SU-DHL-6 (cell line): Measurements from ENCODE around the gene OR10G3.

Experiments
- H2AFZ ChIP-seq: fragments of 200-600 bp; sonication (generic); 2 replicates; pipeline ENCODE4 v1.6.1; 2014; ENCODE audit warnings: low read depth, mild to moderate bottlenecking, moderate library complexity, mixed read lengths, antibody characterized with exemption, low read length; ENCODE audit not compliant: severe bottlenecking
- H3F3A ChIP-seq: fragments of 200-600 bp; shearing (Covaris generic); 2 replicates; pipeline ENCODE4 v1.6.0; 2016; ENCODE audit warnings: antibody characterized with exemption, mild to moderate bottlenecking; ENCODE audit not compliant: insufficient read depth
- H3K27ac ChIP-seq: fragments of 200-600 bp; sonication (generic); 2 replicates; pipeline ENCODE4 v1.5.1; 2016; ENCODE audit warnings: low read depth, mild to moderate bottlenecking, low read length, moderate library complexity, mixed read lengths
- H3K27me3 ChIP-seq: fragments of 200-600 bp; sonication (generic), shearing (Covaris generic); 2 replicates; pipeline ENCODE4 v1.6.0; 2014; ENCODE audit warnings: mild to moderate bottlenecking, low read length
- H3K36me3 ChIP-seq: fragments of 200-600 bp; sonication (generic); 2 replicates; pipeline ENCODE4 v1.6.1; 2014; ENCODE audit warnings: mild to moderate bottlenecking, low read length, mixed read lengths
- H3K4me2 ChIP-seq: fragments of 300-600, 200-600 bp; shearing (Covaris generic), sonication (generic); 2 replicates; pipeline ENCODE4 v1.6.0; 2014; ENCODE audit warnings: low read length, low read depth, mild to moderate bottlenecking; ENCODE audit not compliant: poor library complexity, severe bottlenecking
- H3K4me3 ChIP-seq: fragments of 200-600 bp; sonication (generic); 2 replicates; pipeline ENCODE4 v1.5.1; 2014; ENCODE audit warnings: antibody characterized with exemption, low read length, mild to moderate bottlenecking, mixed read lengths; ENCODE audit not compliant: insufficient read depth, poor library complexity, severe bottlenecking
- H3K79me2 ChIP-seq: fragments of 200-600 bp; sonication (generic); 2 replicates; pipeline ENCODE4 v1.6.1; 2014; ENCODE audit warnings: mild to moderate bottlenecking, low read length, moderate library complexity; ENCODE audit not compliant: insufficient read depth
- H3K9ac ChIP-seq: fragments of 200-600 bp; sonication (generic); 2 replicates; pipeline ENCODE4 v1.7.0; 2014; ENCODE audit warnings: mild to moderate bottlenecking, low read length
- H3K9me2 ChIP-seq: fragments of 200-600 bp; sonication (generic); replicated peaks from 2 replicates; pipeline ENCODE4 v1.6.1; 2014; ENCODE audit warnings: low read length; ENCODE audit not compliant: insufficient read depth
- H3K9me3 ChIP-seq: fragments of 200-600 bp; sonication (generic); 2 replicates; pipeline ENCODE4 v1.6.1; 2014; ENCODE audit warnings: low read length, mixed read lengths; ENCODE audit not compliant: insufficient read depth
- H4K20me1 ChIP-seq: fragments of 200-600 bp; sonication (generic); 2 replicates; pipeline ENCODE4 v1.6.1; 2014; ENCODE audit warnings: low read depth, mild to moderate bottlenecking, antibody characterized with exemption, low read length, moderate library complexity, mixed read lengths
- EZH2phosphoT487 ChIP-seq: fragments of 200-600 bp; sonication (generic), shearing (Covaris generic); conservative IDR thresholded peaks from 2 replicates; pipeline ENCODE4 v1.6.1; 2018; ENCODE audit warnings: mild to moderate bottlenecking, antibody characterized with exemption, low read length, moderate library complexity, mixed read lengths
- TF ChIP-seq, protein P1 (sequence below): fragments of 200-600 bp; sonication (generic); IDR thresholded peaks from one replicate; pipeline ENCODE4 v1.5.1; 2017; ENCODE audit warnings: antibody characterized with exemption, mild to moderate bottlenecking, low read length, moderate library complexity; ENCODE audit not compliant: insufficient read depth, poor library complexity, severe bottlenecking

OR10G3 gene

DNA sequence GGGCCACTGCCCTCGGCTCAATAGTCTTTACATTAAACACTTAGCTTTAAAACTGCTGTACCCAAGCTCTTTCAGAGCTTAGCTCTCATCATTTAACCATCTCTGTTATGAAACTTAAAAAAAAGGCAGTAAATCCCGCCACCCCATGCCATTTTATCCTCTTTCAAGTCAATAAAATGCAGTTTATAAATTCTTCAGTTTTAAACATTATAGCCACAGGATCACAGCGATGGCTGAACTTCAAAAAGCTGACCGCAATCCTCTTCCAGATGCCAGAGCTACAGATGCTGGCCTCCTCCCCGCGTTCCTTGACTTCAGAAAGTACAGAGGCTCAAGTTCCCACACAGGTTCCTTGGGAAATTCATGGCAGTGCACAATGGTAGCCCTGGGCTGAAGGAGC, 4.2 kb downstream of the OR10G3 start:
- Histone ChIP-seq H3K9me2 (no peaks in the 10 kb centered on the region), H3K4me3 (no peak overlapping the region), H3K9me3 (no peaks in the 10 kb centered on the region), H2AFZ (no peak overlapping the region), H3K36me3 (no peaks in the 10 kb centered on the region), H3K79me2 (no peaks in the 10 kb centered on the region), H3K9ac (no peak overlapping the region), H3K27me3 (no peaks in the 10 kb centered on the region), H3K27ac (no peak overlapping the region), H4K20me1 (no peaks in the 10 kb centered on the region), H3K4me2 (no peak overlapping the region), H3F3A (no peaks in the 10 kb centered on the region)
- TF ChIP-seq EZH2phosphoT487: no peak
- TF ChIP-seq, protein P1, sequence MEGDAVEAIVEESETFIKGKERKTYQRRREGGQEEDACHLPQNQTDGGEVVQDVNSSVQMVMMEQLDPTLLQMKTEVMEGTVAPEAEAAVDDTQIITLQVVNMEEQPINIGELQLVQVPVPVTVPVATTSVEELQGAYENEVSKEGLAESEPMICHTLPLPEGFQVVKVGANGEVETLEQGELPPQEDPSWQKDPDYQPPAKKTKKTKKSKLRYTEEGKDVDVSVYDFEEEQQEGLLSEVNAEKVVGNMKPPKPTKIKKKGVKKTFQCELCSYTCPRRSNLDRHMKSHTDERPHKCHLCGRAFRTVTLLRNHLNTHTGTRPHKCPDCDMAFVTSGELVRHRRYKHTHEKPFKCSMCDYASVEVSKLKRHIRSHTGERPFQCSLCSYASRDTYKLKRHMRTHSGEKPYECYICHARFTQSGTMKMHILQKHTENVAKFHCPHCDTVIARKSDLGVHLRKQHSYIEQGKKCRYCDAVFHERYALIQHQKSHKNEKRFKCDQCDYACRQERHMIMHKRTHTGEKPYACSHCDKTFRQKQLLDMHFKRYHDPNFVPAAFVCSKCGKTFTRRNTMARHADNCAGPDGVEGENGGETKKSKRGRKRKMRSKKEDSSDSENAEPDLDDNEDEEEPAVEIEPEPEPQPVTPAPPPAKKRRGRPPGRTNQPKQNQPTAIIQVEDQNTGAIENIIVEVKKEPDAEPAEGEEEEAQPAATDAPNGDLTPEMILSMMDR: no peak

DNA sequence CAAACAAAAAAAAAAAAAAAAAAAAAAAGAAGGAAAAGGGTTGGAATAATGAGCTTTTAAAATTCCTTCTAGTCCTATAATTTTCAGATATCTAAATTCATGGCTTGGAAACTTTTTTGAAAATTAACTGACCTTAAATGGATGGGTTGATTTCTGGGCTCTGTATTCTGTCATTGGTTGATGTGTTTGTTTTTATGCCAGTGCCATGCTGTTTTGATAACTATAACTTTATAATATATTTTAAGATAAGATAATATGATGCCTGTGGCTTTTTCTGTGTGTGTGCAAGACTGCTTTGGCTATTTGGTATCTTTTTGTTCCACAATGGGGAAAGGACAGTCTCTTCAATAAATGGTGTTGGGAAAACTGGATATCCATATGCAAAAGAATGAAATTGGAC, 7.3 kb downstream of the OR10G3 start:
- H3K27ac ChIP-seq: no peak overlapping the region
- H3K9ac ChIP-seq: no peak overlapping the region
- TF ChIP-seq, protein P1: no peak
- no peak for TF ChIP-seq EZH2phosphoT487
- no peaks in the 10 kb centered on the region for H3K9me2 ChIP-seq
- no peak overlapping the region for H3K4me3 ChIP-seq
- no peaks in the 10 kb centered on the region for H3K9me3 ChIP-seq
- no peaks in the 10 kb centered on the region for H4K20me1 ChIP-seq
- H3F3A ChIP-seq: no peaks in the 10 kb centered on the region
- H3K27me3 ChIP-seq: no peaks in the 10 kb centered on the region
- no peaks in the 10 kb centered on the region for H3K79me2 ChIP-seq
- H2AFZ ChIP-seq: no peak overlapping the region
- no peaks in the 10 kb centered on the region for H3K36me3 ChIP-seq
- no peak overlapping the region for H3K4me2 ChIP-seq

DNA sequence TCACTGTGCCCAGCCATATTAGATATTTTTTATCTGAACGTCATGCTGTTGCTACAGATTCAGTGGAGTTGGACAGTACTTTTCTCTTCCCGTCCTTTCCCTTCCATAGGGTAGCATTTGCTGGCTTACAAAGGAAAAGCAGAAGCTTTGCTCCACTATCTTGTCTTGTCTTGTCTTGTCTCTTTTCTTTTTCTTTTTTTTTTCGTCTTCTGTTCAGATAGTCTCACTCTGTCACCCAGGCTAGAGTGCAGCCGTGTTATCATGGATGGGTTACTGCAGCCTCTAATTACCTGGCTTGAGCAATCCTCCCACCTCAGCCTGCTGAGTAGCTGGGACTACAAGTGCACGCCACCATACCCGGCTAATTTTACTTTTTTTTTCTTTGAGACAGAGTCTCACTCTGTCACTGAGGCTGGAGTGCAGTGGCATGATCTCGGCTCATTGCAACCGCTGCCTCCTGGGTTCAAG, 21.1 kb downstream of the OR10G3 start:
- Histone ChIP-seq H3K79me2 (no peaks in the 10 kb centered on the region), H3K36me3 (no peaks in the 10 kb centered on the region), H3K27ac (no peak overlapping the region), H3K4me2 (no peak overlapping the region), H3K9me2 (no peaks in the 10 kb centered on the region), H2AFZ (no peak overlapping the region), H3F3A (no peaks in the 10 kb centered on the region), H4K20me1 (no peaks in the 10 kb centered on the region), H3K9me3 (no peaks in the 10 kb centered on the region), H3K27me3 (no peaks in the 10 kb centered on the region), H3K9ac (no peak overlapping the region), H3K4me3 (no peak overlapping the region)
- TF ChIP-seq EZH2phosphoT487: no peak
- TF ChIP-seq, protein P1: no peak
